ENCODE measurements around the gene BBIP1. TPM values are rescaled to one million over a fixed set of nuclear protein-coding genes. Genes with fewer than 3 reads are reported as not detected.

BBIP1 gene
- total RNA-seq, 1 donor: 32.2 TPM

DNA sequence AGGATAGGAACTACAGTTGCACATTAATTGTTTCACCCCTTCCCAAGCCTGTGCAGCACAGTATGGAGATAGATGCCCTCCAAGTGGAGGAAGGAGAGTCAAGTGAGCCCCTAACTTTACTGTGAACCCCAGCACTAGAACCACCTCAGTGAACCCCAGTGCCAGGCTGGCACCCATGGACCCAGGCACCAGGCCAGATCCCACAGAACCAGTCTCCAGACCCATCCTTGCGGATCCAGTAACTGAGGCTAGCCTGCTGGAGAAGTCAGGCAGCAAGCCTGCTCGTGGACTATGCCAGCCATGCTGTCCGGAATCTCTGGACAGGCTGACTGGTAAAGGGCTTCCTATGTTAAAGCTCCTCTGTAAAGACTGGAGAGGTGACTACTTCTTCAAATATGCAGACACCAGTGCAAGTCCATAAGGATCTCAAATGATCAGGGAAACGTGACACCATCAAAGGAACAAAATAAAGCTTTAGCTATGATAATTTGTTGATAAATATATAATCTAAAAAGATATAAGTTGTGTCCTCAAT lies 28.1 kb upstream of the BBIP1 start:
- Histone ChIP-seq H3K79me2 (ENCODE audit: insufficient read depth, low read length) (peaks cover 96% of the 10 kb centered on the region), H3K36me3 (ENCODE audit: insufficient read depth, low read length) (peaks cover 10% of the 10 kb centered on the region), H3K9me3 (ENCODE audit: low read depth, low read length) (no peaks in the 10 kb centered on the region), H4K20me1 (ENCODE audit: insufficient read depth, low read length) (peaks cover 26% of the 10 kb centered on the region), H3K27me3 (ENCODE audit: insufficient read depth, low read length) (no peaks in the 10 kb centered on the region), H3K4me3 (ENCODE audit: insufficient read depth, low read length) (no peak overlapping the region), H3K4me2 (ENCODE audit: insufficient read depth, low read length) (no peak overlapping the region), H2AFZ (ENCODE audit: low read length) (no peak overlapping the region), H3K4me1 (ENCODE audit: insufficient read depth, low read length) (peaks cover 28% of the 10 kb centered on the region), H3K27ac (ENCODE audit: low read depth, low read length) (no peak overlapping the region)
- TF ChIP-seq, protein P1, sequence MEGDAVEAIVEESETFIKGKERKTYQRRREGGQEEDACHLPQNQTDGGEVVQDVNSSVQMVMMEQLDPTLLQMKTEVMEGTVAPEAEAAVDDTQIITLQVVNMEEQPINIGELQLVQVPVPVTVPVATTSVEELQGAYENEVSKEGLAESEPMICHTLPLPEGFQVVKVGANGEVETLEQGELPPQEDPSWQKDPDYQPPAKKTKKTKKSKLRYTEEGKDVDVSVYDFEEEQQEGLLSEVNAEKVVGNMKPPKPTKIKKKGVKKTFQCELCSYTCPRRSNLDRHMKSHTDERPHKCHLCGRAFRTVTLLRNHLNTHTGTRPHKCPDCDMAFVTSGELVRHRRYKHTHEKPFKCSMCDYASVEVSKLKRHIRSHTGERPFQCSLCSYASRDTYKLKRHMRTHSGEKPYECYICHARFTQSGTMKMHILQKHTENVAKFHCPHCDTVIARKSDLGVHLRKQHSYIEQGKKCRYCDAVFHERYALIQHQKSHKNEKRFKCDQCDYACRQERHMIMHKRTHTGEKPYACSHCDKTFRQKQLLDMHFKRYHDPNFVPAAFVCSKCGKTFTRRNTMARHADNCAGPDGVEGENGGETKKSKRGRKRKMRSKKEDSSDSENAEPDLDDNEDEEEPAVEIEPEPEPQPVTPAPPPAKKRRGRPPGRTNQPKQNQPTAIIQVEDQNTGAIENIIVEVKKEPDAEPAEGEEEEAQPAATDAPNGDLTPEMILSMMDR (IDR thresholded peaks at IDR 0.05; ENCODE audit: extremely low read depth, low read depth, low read length): no peak
- no peak for DNase-seq (ENCODE audit: insufficient read length, low spot score, missing footprints)

- Histone ChIP-seq H3K4me2 (ENCODE audit: insufficient read depth, low read length) (no peak overlapping the region), H2AFZ (ENCODE audit: low read length) (no peak overlapping the region), H3K36me3 (ENCODE audit: insufficient read depth, low read length) (peaks cover 10% of the 10 kb centered on the region), H3K9me3 (ENCODE audit: low read depth, low read length) (no peaks in the 10 kb centered on the region), H3K4me3 (ENCODE audit: insufficient read depth, low read length) (no peak overlapping the region), H3K79me2 (ENCODE audit: insufficient read depth, low read length) (peaks cover 95% of the 10 kb centered on the region), H3K27me3 (ENCODE audit: insufficient read depth, low read length) (no peaks in the 10 kb centered on the region), H4K20me1 (ENCODE audit: insufficient read depth, low read length) (peaks cover 26% of the 10 kb centered on the region), H3K4me1 (ENCODE audit: insufficient read depth, low read length) (peaks cover 28% of the 10 kb centered on the region), H3K27ac (ENCODE audit: low read depth, low read length) (no peak overlapping the region)
- no peak for DNase-seq (ENCODE audit: insufficient read length, low spot score, missing footprints)
- TF ChIP-seq, protein P1 (IDR thresholded peaks at IDR 0.05; ENCODE audit: extremely low read depth, low read depth, low read length): no peak
Observed at GRCh38 chr10:110946496-110946895, 27.5 kb upstream of the BBIP1 start.

DNA sequence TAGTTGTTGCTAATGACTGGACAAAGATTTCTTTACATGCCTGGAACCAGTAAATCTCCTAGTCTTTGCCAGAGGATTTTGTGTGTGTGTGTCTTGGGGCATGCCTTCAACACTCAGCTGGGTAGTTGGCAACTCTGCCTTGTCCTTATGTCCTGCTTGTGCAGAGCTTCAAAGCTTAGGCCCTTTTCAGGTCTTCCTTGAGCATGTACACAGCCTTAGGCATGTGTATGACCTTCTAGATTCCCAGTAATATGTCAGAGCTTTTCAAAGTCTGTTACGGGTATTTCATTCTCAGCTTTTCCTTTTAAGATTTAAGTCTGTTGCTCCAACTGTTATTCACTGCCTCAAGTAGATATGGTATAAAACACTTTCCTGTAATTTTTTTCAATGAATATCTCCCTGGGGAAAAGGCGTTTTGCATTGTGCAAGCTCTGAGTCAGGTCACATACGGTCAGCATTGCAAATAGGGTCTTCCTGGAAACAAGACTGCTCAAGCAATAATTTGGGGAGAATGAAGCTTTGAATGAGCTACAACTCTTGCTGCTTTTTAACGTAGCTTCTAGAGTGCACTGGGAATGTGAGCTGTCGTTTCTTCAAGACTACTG lies 25.9 kb upstream of the BBIP1 start:
- no peak for DNase-seq (ENCODE audit: insufficient read length, low spot score, missing footprints)
- TF ChIP-seq, protein P1 (IDR thresholded peaks at IDR 0.05; ENCODE audit: extremely low read depth, low read depth, low read length): no peak

GRCh38 chr10:110939419-110939818 lies 20.4 kb upstream of the BBIP1 start:
- no peak overlapping the region for H3K4me2 ChIP-seq (ENCODE audit: insufficient read depth, low read length)
- peaks cover 98% of the 10 kb centered on the region for H3K79me2 ChIP-seq (ENCODE audit: insufficient read depth, low read length)
- peaks cover 33% of the 10 kb centered on the region for H4K20me1 ChIP-seq (ENCODE audit: insufficient read depth, low read length)
- DNase-seq (ENCODE audit: insufficient read length, low spot score, missing footprints): no peak
- no peak overlapping the region for H3K27ac ChIP-seq (ENCODE audit: low read depth, low read length)
- no peaks in the 10 kb centered on the region for H3K9me3 ChIP-seq (ENCODE audit: low read depth, low read length)
- TF ChIP-seq, protein P1 (IDR thresholded peaks at IDR 0.05; ENCODE audit: extremely low read depth, low read depth, low read length): no peak
- no peak overlapping the region for H3K4me3 ChIP-seq (ENCODE audit: insufficient read depth, low read length)
- H3K36me3 ChIP-seq (ENCODE audit: insufficient read depth, low read length): no peaks in the 10 kb centered on the region
- H3K4me1 ChIP-seq (ENCODE audit: insufficient read depth, low read length): peaks cover 5% of the 10 kb centered on the region
- H2AFZ ChIP-seq (ENCODE audit: low read length): no peak overlapping the region
- H3K27me3 ChIP-seq (ENCODE audit: insufficient read depth, low read length): no peaks in the 10 kb centered on the region

More for the DNA sequence above, 25.9 kb upstream of the BBIP1 start:
- Histone ChIP-seq H3K4me3 (ENCODE audit: insufficient read depth, low read length) (peak overlapping the region; percentile 21), H3K27me3 (ENCODE audit: insufficient read depth, low read length) (no peaks in the 10 kb centered on the region), H3K79me2 (ENCODE audit: insufficient read depth, low read length) (peaks cover 95% of the 10 kb centered on the region), H3K4me1 (ENCODE audit: insufficient read depth, low read length) (peaks cover 28% of the 10 kb centered on the region), H3K27ac (ENCODE audit: low read depth, low read length) (peak overlapping the region; percentile 36), H3K36me3 (ENCODE audit: insufficient read depth, low read length) (peaks cover 10% of the 10 kb centered on the region), H2AFZ (ENCODE audit: low read length) (no peak overlapping the region), H3K4me2 (ENCODE audit: insufficient read depth, low read length) (peak overlapping the region; percentile 56), H4K20me1 (ENCODE audit: insufficient read depth, low read length) (peaks cover 31% of the 10 kb centered on the region), H3K9me3 (ENCODE audit: low read depth, low read length) (no peaks in the 10 kb centered on the region)

Measured in osteoblast (primary cell).